GM12878 (cell line): ENCODE data around the gene GRM7. TPM values are rescaled to one million over a fixed set of nuclear protein-coding genes. Genes with fewer than 3 reads are reported as not detected.

Experiments
- ATAC-seq: fragments of 200-7000 bp; cut with Tn5 transposase; 3 replicates; pipeline ENCODE4 v1.9.1; 2020; ENCODE audit warnings: mild to moderate bottlenecking, moderate library complexity
- BruUV-seq: library from RNA; stranded (reverse); fragments of 400-500 nt; replicated peaks from 2 replicates; lab custom pipeline; 2021; lab: Mats Ljungman, UMichigan
- CTCF ChIA-PET: fragments of 300-600 bp; sonication (Branson Sonifier 250); formaldehyde crosslinking; extraction: SDS; loops from one replicate; lab custom pipeline; 2021; ENCODE audit warnings: inconsistent platforms; lab: Yijun Ruan, JAX
- POLR2A ChIA-PET: fragments of 350-600 bp; formaldehyde crosslinking; extraction: SDS; loops from one replicate; lab custom pipeline; 2021; ENCODE audit warnings: inconsistent platforms; lab: Charles Lee
- RAD21 ChIA-PET: fragments of 300-600 bp; sonication (Branson Sonifier 250); formaldehyde crosslinking; loops from one replicate; lab custom pipeline; 2023; ENCODE audit warnings: antibody characterized with exemption; ENCODE audit not compliant: unreplicated experiment; lab: Charles Lee
- SMC1A ChIA-PET: fragments of 300-600 bp; sonication (Branson Sonifier 250); formaldehyde crosslinking; loops from one replicate; lab custom pipeline; 2023; ENCODE audit not compliant: unreplicated experiment, uncharacterized antibody; lab: Charles Lee
- DNase-seq: peaks from one replicate; pipeline ENCODE4 v3.0.0-alpha.2; 2011; ENCODE audit warnings: low read depth, low spot score
- FAIRE-seq: peaks from 3 replicates; lab custom pipeline; 2011; peaks lifted over from hg19 to GRCh38; lab: Jason Lieb, UNC
- H2AFZ ChIP-seq: 2 replicates; pipeline ENCODE4 v1.6.0; 2011; ENCODE audit warnings: low read depth, low read length, control low read depth; ENCODE audit not compliant: control insufficient read depth
- H3K27ac ChIP-seq: 2 replicates; pipeline ENCODE4 v1.5.1; 2011; ENCODE audit warnings: control low read depth; ENCODE audit not compliant: control insufficient read depth, insufficient read depth
- H3K27me3 ChIP-seq, 2 experiments: replicated peaks in 1 of 2; 2 replicates each; pipeline versions ENCODE4 v1.6.0 to v1.6.1; 2011; ENCODE audit warnings: low read length in 1 of 2; ENCODE audit not compliant: control insufficient read depth in 2 of 2, insufficient read depth in 2 of 2
- H3K36me3 ChIP-seq, 2 experiments: 2 replicates each; pipeline ENCODE4 v1.5.1; 2011; ENCODE audit warnings: low read length in 1 of 2; ENCODE audit not compliant: control insufficient read depth in 2 of 2, insufficient read depth in 2 of 2
- H3K4me1 ChIP-seq: 2 replicates; pipeline ENCODE4 v1.6.1; 2011; ENCODE audit warnings: mild to moderate bottlenecking, low read length, moderate library complexity, mixed read lengths; ENCODE audit not compliant: control insufficient read depth, insufficient read depth
- H3K4me2 ChIP-seq: 2 replicates; pipeline ENCODE4 v1.6.0; 2011; ENCODE audit warnings: control low read depth; ENCODE audit not compliant: control insufficient read depth, insufficient read depth
- H3K4me3 ChIP-seq: fragments of 200-600 bp; sonication (generic); 2 replicates; pipeline ENCODE4 v1.5.1; 2016
- H3K79me2 ChIP-seq: 2 replicates; pipeline ENCODE4 v1.6.0; 2011; ENCODE audit warnings: low read length; ENCODE audit not compliant: control insufficient read depth, insufficient read depth
- H3K9ac ChIP-seq: 2 replicates; pipeline ENCODE4 v1.8.0; 2011; ENCODE audit warnings: low read length, control low read depth, mixed read lengths; ENCODE audit not compliant: control insufficient read depth, insufficient read depth
- H3K9me3 ChIP-seq: replicated peaks from 3 replicates; pipeline ENCODE4 v1.5.1; 2011; ENCODE audit warnings: mild to moderate bottlenecking, low read length; ENCODE audit not compliant: control insufficient read depth, insufficient read depth
- H4K20me1 ChIP-seq: 2 replicates; pipeline ENCODE4 v1.6.0; 2011; ENCODE audit not compliant: control insufficient read depth, insufficient read depth
- ASH2L ChIP-seq: fragments of 300-600, 200-600 bp; sonication (generic); IDR thresholded peaks from 2 replicates; pipeline ENCODE4 v1.6.1; 2017; ENCODE audit warnings: low read depth, mild to moderate bottlenecking, borderline replicate concordance
- BCL11A ChIP-seq: IDR thresholded peaks from 2 replicates; pipeline ENCODE4 v1.6.1; 2011; ENCODE audit warnings: low read depth, low read length
- CBX3 ChIP-seq: fragments of 200-600 bp; sonication (generic); IDR thresholded peaks from 2 replicates; pipeline ENCODE4 v1.6.1; 2016; ENCODE audit warnings: low read depth, borderline replicate concordance
- NFYB ChIP-seq: IDR thresholded peaks from 2 replicates; pipeline ENCODE4 v1.6.1; 2011; ENCODE audit warnings: low read depth, mild to moderate bottlenecking, low read length, improper control_type of control experiment, moderate library complexity; ENCODE audit not compliant: insufficient read depth
- POLR2A ChIP-seq: IDR thresholded peaks from 2 replicates; pipeline ENCODE4 v1.6.1; 2011; ENCODE audit warnings: low read depth, mild to moderate bottlenecking, low read length
- RBBP5 ChIP-seq: fragments of 200-600 bp; sonication (generic); conservative IDR thresholded peaks from 2 replicates; pipeline ENCODE4 v1.6.1; 2016
- SP1 ChIP-seq: IDR thresholded peaks from one replicate; pipeline ENCODE4 v1.6.1; 2011; ENCODE audit warnings: low read depth, low read length
- STAT1 ChIP-seq: fragments of 450-650 bp; conservative IDR thresholded peaks from 2 replicates; pipeline ENCODE4 v1.6.1; 2014; ENCODE audit warnings: antibody characterized with exemption, mild to moderate bottlenecking
- ZNF274 ChIP-seq: IDR thresholded peaks from one replicate; pipeline ENCODE4 v1.8.0; 2011; ENCODE audit not compliant: insufficient read length, insufficient read depth
- ZNF687 ChIP-seq: fragments of 450-650 bp; IDR thresholded peaks from 2 replicates; pipeline ENCODE4 v1.6.1; 2017; ENCODE audit warnings: mild to moderate bottlenecking, moderate library complexity
- WGBS: methylation state at CpG from one replicate; pipeline ENCODE4 v1.1.6; 2016; ENCODE audit warnings: low lambda C conversion rate; ENCODE audit not compliant: insufficient replicate concordance, insufficient coverage; ENCODE audit errors: missing lambda C conversion rate; 5-methylcytosine and 5-hydroxymethylcytosine counted together
- in situ Hi-C: fragments of 300-500 bp; cut with MboI; formaldehyde crosslinking; loops from 9 replicates; pipeline ENCODE4 v1.14.3; 2018; ENCODE audit warnings: mixed read lengths
- intact Hi-C: fragments of 100-400 bp; cut with micrococcal nuclease; formaldehyde crosslinking; loops from one replicate; pipeline ENCODE4 v1.14.2; 2022; ENCODE audit not compliant: unreplicated experiment
- polyA plus RNA-seq, 11 experiments: library from polyadenylated mRNA; depleted of rRNA in 4 of 11; unstranded in 6 of 11; stranded (reverse) in 5 of 11; fragments of >200 nt; fragmentation: Nextera tagmentation in 4 of 11; fragmentation: Illumina TruSeq in 1 of 11; extraction: Ambion mirVana in 4 of 11; extraction: Trizol in 1 of 11; gene quantifications; 1 replicate in 1 of 11; 2 replicates in 10 of 11; pipeline versions ENCODE4 v1.2.1 to v1.2.3, GENCODE V29; 2011 to 2016; ENCODE audit warnings: inconsistent platforms in 2 of 11, missing spikeins in 2 of 11, low read depth in 1 of 11
- total RNA-seq, 4 experiments: library from RNA; depleted of rRNA in 3 of 4; stranded (reverse); fragments of >200 nt in 3 of 4; fragmentation: Illumina TruSeq in 1 of 4; extraction: Trizol in 1 of 4; gene quantifications; 2 replicates each; pipeline versions ENCODE4 v1.2.1 to v1.2.3, GENCODE V29; 2013 to 2021
- TF ChIP-seq, protein P1 (sequence below): IDR thresholded peaks from 2 replicates; pipeline ENCODE4 v1.6.1; 2012; ENCODE audit warnings: low read depth, low read length, improper control_type of control experiment

The GRM7 gene
- total and polyA plus RNA-seq, 10 of the 15 experiments (the other 5 are each of a cell fraction or from before 2014, with no cell fraction given), result not detected

- ChIA-PET RAD21 (no interaction called here), SMC1A (no interaction called here), CTCF (interaction anchor here (1.3 kb wide), 1 partner anchor 27 kb away, joined by 4 read pairs; no protein-coding TSS in a partner anchor), POLR2A (no interaction called here)
- H4K20me1 ChIP-seq, result no peaks in the 10 kb centered on the region
- H3K4me2 ChIP-seq, result no peak overlapping the region
- no peak overlapping the region for H3K9ac ChIP-seq
- TF ChIP-seq STAT1 (no peak), NFYB (0 out of 2 replicates have a peak, but pooled peaks have one; percentile 30)
- H3K79me2 ChIP-seq, result no peaks in the 10 kb centered on the region
- H3K4me1 ChIP-seq, result no peaks in the 10 kb centered on the region
- H3K36me3 ChIP-seq, result no peaks in the 10 kb centered on the region
- DNase-seq, result no peak
- H3K9me3 ChIP-seq, result no peaks in the 10 kb centered on the region
- no peak for FAIRE-seq
- no peak overlapping the region for H3K4me3 ChIP-seq
- no TSS peak for BruUV-seq
- no peak overlapping the region for H2AFZ ChIP-seq
- WGBS, result 14% methylated on average over 1 of the region's 1 CpG
- in situ Hi-C loops (no loop called here), intact Hi-C loops (no loop called here)
- peak; percentile 73 for ATAC-seq
- H3K27ac ChIP-seq, result no peak overlapping the region
- H3K27me3 ChIP-seq, result no peaks in the 10 kb centered on the region
These were observed 454.1 kb downstream of the GRM7 start for GRCh38 chr3:7315037-7315436.

- no peak overlapping the region for H3K4me3 ChIP-seq
- ChIA-PET POLR2A (no interaction called here), RAD21 (no interaction called here), CTCF (interaction anchor here (0.7 kb wide), 1 partner anchor 10 kb away, joined by 3 read pairs; no protein-coding TSS in a partner anchor), SMC1A (interaction anchor here (0.6 to 1.4 kb wide), 4 partner anchors 10 to 16 kb away, joined by 3 to 4 read pairs (median 3); no protein-coding TSS in a partner anchor)
- no peak overlapping the region for H3K4me2 ChIP-seq
- no peaks in the 10 kb centered on the region for H3K36me3 ChIP-seq
- no peaks in the 10 kb centered on the region for H3K4me1 ChIP-seq
- H2AFZ ChIP-seq, result no peak overlapping the region
- H3K79me2 ChIP-seq, result no peaks in the 10 kb centered on the region
- no peak overlapping the region for H3K27ac ChIP-seq
- ATAC-seq (no peak), FAIRE-seq (no peak), DNase-seq (no peak)
- H3K27me3 ChIP-seq, result no peaks in the 10 kb centered on the region
- intact Hi-C loops (no loop called here), in situ Hi-C loops (no loop called here)
- 21% methylated on average over 3 of the region's 3 CpGs for WGBS
- no peaks in the 10 kb centered on the region for H4K20me1 ChIP-seq
- no peak for TF ChIP-seq ZNF687
- TF ChIP-seq ZNF274, result no peak
- TF ChIP-seq SP1, result no peak
- TF ChIP-seq ASH2L, result no peak
- no peak for TF ChIP-seq BCL11A
- no peak for TF ChIP-seq POLR2A
- no peak for TF ChIP-seq RBBP5
- no peak for TF ChIP-seq CBX3
- TF ChIP-seq, protein P1, sequence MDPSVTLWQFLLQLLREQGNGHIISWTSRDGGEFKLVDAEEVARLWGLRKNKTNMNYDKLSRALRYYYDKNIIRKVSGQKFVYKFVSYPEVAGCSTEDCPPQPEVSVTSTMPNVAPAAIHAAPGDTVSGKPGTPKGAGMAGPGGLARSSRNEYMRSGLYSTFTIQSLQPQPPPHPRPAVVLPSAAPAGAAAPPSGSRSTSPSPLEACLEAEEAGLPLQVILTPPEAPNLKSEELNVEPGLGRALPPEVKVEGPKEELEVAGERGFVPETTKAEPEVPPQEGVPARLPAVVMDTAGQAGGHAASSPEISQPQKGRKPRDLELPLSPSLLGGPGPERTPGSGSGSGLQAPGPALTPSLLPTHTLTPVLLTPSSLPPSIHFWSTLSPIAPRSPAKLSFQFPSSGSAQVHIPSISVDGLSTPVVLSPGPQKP, result no peak
- BruUV-seq, result no TSS peak
- no peak overlapping the region for H3K9ac ChIP-seq
- no peaks in the 10 kb centered on the region for H3K9me3 ChIP-seq
These were observed 462.2 kb downstream of the GRM7 start for GRCh38 chr3:7322957-7323669.
